ENCODE results near the gene NOL12. TPM values are rescaled to one million over a fixed set of nuclear protein-coding genes. Genes with fewer than 3 reads are reported as not detected.
A peak's percentile ranks its signal among the peaks of the same experiment; 100 is the strongest.
"Not testable (repeated sequence)": the region's sequence is repeated elsewhere in the genome, so short reads cannot be mapped to it uniquely, and the experiment has no call there.

NOL12 gene, protein sequence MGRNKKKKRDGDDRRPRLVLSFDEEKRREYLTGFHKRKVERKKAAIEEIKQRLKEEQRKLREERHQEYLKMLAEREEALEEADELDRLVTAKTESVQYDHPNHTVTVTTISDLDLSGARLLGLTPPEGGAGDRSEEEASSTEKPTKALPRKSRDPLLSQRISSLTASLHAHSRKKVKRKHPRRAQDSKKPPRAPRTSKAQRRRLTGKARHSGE
- 45.1 and 53.9 TPM in 2 replicates for total RNA-seq (2014; rRNA removed)
- polyA plus RNA-seq (2012): 24.6 TPM

DNA sequence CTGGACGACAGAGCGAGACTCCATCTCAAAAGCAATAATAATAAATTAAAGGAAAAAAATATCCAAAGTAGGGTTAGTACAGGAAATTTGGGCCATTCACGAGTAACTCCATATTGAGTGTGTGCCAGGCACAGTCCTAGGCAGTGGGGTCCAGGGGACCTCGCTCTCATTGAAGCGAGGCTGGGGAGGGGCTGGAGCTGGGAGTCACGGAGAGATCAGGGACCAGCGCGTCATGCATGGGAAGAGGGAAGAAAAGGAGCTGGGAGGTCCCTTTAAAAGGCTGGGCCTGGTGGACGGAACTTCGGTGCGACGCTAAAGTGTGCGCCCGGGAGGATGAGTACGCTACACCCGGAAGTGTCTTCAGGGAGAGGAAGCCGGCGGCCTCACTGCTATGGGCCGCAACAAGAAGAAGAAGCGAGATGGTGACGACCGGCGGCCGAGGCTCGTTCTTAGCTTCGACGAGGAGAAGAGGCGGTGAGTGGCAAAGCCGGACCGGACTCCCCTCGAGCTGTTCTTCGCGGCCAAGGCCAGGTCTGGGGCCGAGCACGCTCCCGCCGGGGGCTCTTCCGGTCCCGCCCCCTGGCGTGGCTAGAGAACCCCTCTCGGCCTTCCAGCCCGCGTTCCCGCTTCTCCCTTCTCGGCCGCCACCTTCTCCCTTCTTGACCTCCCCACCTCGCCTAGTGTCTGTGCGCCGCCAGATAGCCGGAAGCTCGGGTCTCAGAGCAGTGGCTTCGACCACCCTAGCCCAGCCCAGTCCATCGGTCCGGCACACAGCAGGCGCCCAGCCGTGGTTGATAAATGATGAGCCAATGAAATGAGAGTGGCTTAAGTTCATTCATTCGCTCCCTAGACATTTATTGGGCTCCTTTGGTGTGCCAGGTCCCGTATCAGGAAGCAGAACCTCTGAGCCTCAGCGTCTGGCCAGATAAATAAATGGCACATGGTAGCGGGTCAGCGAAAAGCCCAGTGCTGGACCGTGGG, at the start of gene NOL12:
TSS of gene NOL12 (plus strand) at position 342 of the 981 bp plus-strand sequence. CDS start at position 392, 50 bp downstream.
- peak; percentile 82 for DNase-seq (ENCODE audit: low read depth)

DNA sequence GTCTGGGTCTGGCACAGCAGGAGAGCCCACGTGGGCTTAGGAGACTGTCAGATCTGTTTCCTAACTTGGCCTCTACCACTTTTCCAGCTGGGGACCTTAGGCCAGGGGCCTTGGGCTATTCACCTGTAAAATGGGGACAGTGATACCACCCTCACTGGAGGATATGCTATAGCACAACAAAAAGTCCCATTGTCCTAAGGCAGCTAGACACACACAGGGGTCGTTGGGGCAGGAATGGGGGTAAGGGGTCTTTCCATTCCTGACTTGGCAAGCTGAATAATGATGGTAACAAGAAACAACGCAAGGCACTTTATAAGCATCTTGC, 49.2 kb upstream of the NOL12 start:
- no peak for DNase-seq (ENCODE audit: low read depth)

DNA sequence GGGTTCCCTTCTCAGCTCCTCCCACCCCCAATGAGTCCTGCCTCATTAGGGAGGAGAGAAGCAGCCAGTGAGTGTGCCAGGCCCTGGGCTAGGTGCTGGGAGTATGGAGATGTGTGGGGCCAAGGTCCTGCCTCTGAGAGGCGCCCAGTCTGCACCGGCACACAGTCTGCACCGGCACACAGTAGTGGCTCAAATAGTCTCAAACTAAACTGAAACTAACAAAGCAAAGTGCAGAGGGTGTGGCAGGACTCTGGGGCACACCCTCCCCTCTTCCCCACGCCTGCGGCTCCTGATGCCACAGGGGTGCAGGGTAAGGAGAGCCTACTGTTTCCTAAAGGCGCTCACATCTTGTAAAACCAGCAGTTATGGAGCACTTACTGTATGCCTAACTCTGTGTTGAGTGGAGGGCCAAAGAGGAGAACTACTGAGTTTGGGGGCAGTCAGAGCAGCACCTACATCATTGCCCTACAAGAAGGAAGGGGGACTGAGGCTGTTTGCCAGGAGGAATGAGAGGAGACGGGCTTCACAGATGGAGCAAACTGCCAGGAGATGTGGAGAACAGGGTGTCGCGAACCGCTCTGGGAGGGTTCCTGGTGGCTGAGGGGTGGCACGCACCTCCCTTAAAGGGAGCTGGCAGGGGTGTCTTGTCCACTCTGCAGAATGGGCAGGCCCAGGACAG, 47.6 kb upstream of the NOL12 start:
- no peak for DNase-seq (ENCODE audit: low read depth)

DNA sequence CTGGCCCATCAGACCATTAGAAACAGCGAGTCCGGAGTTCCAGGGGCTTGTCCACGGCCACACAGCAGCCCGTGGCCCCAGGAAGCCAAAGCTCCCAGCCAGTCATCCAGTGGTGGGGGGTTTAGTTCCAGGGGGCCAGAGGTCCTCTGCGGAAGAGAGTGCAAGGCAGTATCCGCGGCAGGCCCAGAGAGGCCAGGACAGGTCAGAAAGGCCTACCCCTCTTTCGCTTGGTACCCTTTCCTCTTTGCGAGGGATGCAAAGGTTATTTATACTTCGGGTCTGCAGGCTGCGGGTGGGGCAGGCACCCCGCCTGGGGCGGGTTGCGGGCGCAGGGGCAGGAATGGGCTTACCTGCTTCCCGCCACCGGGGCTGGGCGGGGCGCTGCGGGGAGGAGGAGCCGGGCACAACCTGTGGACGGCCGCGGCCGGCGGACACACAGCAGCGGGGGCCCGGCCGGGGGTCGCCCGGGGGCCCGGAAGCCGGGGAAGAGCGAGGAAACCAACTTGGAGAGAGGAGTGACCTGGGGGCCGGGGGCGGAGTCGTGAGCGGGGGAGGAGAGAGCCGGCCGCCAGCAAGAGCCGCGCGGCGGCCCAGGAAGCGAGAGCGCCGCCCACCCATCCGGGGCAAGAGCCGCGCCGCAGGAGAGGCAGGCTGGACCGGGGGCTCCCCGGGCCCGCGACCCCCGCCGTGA, 46.9 kb upstream of the NOL12 start, which contains the start of gene SH3BP1:
TSS of gene SH3BP1 (plus strand) at position 600 of the 691 bp plus-strand sequence. CDS start 119 bp downstream, outside the sequence.
- no peak for DNase-seq (ENCODE audit: low read depth)

DNA sequence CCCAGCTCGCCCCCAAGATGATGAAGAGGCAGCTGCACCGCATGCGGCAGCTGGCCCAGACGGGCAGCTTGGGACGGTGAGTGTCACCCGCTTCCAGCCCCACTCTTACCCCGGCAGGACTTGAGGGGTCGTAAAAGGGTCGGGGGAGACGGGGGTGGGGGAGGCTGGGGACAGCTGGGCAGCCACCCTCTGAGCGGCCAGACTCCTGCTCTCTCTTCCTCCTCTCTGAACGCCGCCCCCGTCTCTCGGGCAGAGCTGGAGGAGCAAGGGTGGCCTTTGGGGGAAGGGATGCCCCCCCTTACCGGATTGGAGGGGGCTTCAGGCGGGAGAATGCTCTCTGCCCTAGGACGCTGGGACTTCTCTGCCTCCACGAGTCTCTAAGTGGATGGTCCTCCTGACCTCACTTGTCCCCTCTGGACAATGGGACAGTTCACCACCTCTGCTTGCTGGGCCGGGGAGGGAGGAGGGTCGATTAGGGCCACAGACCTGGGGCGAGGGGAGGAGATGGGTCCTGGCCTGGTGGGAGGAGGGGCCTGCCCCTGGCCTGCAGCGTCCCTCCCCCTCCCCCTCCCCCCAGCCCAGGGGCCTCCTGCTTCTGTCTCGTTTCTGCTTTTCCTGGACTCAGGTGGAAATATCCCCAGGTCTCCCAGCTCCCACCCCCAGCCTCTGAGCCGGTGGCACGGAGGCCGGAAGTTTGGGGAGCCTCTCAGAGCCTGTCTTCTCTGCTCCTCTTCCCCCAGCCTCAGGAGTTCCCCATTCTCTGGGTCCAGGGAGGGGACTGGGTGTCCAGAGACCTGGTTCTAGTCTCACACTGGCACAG, 46.2 kb upstream of the NOL12 start:
- no peak for DNase-seq (ENCODE audit: low read depth)

DNA sequence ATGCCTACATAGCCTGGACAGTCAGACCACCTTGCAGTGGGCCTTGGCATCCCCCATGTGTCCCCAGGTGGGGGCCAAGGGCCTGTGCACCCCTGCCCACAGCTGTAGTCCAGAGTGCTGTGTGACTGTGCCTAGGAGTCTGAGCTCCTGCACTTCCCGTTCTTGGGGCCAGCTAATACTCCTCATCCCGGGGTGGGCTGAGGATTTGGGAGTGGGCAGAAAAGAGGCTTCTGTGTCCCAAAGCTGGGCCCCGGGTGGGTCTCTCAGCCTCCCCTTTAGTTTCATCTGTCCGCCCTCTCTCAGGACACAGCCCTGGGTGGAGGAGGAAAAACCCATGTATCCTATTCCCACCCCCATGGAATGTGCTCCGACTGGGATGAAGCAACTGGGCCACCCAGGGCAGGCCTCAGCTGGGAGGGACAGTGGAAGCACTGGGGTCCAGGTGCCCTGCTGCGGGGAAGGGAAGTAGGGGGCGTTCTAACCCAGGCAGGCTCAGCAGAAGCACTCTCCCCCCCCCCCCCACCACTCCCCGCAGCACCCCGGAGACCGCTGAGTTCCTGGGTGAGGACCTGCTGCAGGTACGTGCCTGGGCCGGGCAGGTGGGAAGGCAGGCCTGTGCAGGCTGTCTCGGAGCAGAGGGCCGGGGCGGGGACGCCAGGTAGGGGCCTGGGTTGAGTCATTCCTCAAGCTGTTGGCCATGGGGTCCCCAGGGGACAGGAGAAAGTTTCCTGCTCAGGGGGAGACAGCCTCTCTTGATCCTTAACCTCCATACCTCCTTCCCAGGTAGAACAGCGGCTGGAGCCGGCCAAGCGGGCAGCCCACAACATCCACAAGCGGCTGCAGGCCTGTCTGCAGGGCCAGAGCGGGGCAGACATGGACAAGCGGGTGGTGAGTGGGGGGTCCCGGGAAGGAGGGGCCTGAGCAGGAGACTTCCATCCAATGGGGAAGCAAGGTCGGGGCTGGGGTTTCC, 45.3 kb upstream of the NOL12 start:
- DNase-seq (ENCODE audit: low read depth): no peak

DNA sequence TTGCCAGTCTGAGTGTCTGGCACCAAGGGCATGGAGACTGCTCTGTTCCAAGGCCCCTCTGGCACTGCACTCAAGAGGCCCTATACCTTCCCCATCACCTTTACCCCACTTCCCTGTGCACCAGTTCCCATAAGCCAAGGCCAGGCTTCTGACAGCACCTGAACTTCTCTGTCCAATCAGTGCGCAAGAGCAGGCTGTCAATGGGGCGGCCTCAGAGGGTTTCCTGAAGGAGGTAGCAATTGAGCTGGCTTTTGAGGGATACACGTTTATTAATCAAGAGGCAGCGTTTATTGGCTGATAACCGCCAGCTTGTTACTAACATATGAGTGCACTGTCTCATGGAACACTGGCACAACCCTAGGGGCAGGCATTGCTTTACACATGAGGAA, 44.6 kb upstream of the NOL12 start:
- DNase-seq (ENCODE audit: low read depth): no peak

DNA sequence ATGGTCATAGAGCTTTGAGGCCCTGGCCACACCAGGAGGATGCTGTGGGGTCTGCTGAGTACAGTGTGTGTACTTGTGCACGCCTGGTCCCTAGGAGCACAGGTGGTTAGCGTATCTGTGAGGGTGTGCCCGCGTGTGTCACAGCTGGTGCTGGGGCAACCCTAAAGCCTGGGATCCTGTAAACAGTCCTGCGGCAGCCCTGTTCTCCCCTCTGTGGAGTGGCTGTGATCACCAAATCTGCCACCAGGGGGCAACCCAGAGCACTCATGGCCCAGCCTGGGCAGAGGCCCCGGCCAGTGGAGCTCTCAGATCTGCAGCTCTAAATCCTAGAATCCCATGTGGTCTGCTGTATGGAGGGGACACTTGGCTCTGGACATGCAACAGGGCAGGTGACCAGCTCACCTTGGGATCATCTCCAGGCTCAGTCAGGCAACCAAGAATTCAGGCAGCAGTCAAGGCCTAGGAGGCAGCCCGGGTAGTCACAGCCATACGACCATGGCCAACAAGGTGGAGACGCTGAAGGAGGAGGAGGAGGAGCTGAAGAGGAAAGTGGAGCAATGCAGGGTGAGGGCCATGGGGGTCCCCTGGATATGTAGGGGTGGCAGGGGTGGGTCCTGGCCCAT, 42.8 kb upstream of the NOL12 start:
- DNase-seq (ENCODE audit: low read depth): peak; percentile 67

DNA sequence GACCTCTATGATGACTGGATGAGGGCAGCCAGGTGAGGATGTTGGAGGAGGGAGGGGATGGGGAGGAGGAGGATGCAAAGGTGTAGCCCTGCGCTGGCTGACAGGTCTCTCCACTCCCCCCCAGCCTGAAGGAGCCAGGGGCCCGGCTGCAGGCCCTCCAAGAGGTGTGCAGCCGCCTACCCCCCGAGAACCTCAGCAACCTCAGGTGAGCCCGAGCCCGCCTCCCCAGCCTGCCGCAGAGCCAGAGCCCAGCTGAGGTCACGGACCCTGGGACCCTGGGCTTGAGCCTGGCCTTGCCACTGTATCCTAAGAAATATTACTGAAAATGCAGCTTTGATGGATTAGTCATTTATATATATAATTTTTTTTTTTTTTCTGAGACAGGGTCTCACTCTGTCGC, 38.8 kb upstream of the NOL12 start:
- DNase-seq (ENCODE audit: low read depth): no peak

DNA sequence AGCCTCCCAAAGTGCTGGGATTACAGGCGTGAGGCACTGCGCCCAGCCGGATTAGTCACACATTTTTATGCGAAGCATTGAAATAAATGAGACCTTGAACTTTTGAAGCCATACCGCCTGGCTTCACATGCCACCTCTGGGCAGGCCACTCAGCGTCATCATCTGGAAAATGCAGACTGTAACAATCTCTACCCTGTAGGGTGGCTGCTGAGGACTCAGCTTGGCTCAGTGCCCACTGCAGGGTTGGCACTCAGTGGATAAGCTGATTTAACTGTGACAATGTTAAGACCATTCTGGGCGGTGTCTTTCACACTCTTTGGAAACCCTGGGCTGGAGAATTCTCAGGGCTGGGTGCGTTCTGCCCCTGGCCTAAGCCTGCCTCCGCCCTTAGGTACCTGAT, 38.2 kb upstream of the NOL12 start:
- no peak for DNase-seq (ENCODE audit: low read depth)

DNA sequence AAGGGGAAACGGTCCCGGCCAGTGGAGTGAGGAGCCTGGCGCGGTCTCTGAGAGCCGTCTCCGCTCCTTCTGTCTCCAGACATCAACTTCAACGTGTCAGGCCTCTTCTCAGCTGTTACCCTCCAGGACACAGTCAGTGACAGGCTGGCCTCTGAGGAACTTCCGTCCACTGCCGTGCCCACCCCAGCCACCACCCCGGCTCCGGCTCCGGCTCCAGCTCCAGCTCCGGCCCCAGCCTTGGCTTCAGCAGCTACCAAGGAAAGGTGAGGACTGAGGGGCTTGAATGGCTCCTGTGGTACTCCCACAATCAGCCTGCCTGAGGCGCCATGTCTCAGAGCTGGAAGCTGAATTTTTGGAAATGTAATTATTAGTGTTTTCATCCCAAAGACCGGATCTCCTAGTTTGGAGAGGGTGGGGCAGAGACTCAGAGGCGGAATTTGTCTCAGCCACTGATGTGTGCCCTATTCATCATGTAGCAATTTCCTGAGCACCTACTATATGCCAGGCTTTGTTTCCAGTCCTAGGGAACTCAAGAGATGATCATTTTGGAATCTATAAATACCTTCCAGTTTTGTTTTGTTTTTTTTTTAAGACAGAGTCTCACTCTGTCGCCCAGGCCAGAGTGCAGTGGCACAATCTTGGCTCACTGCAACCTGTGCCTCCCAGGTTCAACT, 35.5 kb upstream of the NOL12 start:
- DNase-seq (ENCODE audit: low read depth): no peak

DNA sequence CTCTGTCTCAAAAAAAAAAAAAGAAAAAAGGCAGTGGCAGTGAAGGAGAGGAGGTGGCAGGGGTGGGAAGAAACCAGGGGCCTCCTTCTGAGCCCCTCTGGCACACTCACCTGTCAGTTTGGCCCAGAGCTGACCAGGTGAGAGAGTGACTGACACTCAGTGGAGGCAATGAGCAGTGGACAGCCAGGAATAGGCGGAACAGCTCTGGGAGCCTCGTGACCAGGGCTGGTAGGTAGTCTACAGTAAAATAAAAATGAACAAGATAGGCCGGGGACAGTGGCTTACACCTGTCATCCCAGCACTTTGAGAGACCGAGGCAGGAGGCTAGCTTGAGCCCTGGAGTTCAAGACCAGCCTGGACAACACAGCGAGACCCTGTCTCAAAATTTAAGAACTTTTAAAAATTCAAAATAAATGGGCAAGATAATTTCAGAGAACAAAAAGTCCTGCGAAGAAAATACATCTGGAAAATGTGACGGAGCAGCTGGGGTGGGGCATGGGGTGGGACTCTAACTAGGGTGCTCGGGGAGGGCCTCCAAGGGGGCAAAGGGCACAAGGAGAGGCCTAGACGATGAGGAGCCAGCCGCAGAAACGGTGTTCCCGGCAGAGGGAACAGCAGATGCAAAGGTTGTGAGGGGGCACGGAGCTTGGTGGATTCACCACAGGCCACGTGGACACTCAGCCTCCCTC, 31.4 kb upstream of the NOL12 start:
- DNase-seq (ENCODE audit: low read depth): no peak

DNA sequence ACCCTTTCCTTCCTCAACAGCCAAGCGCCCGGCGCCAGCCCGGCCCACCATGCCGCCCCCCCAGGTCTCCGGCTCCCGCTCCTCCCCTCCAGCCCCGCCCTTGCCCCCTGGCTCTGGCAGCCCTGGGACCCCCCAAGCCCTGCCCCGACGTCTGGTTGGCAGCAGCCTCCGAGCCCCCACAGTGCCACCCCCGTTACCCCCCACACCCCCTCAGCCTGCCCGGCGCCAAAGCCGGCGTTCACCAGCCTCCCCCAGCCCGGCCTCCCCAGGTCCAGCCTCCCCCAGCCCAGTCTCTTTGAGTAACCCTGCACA, 30.9 kb upstream of the NOL12 start:
- DNase-seq (ENCODE audit: low read depth): no peak

DNA sequence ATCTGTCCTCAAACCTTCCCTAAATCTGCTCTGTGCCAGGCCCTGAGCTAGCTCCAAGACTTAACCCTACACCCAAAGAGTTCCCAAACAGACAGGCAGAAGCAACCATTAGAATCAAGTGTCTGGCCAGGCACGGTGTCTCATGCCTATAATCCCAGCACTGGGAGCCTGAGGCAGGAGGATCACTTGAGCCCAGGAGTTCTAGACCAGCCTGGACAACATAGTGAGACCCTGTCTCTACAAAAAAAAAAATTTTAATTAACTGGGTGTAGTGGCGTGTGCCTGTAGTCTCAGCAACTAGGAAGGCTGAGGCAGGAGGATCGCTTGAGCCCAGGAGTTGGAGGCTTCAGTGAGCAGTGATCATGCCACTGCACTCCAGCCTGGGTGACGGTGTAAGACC, 29.6 kb upstream of the NOL12 start:
- not testable (repeated sequence) for DNase-seq (ENCODE audit: low read depth)

DNA sequence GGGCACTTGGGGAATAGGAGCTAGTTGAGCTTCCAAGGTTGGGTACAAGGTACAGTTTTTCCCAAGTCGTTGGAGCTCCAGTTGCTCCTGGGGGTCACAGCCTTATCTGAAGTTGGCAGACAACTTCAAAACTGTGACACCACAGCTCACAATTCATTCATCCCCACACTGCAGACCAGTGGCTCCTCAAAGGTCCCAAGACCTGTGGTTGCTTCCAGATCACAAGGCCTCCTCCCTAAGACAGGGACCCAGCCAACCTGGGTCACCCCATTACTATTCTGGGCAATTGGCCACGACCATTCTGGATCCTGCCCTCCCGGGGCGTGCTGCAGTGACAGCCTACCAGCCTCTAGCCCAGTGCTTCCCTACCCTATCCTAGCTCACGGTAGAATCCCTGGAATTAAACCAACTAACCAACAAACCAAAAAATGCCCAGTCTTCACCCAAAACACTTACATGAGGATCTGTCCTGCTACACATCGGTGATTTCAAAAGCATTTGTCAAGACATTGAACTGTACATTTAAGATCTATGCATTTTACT, 28.5 kb upstream of the NOL12 start:
- DNase-seq (ENCODE audit: low read depth): no peak

DNA sequence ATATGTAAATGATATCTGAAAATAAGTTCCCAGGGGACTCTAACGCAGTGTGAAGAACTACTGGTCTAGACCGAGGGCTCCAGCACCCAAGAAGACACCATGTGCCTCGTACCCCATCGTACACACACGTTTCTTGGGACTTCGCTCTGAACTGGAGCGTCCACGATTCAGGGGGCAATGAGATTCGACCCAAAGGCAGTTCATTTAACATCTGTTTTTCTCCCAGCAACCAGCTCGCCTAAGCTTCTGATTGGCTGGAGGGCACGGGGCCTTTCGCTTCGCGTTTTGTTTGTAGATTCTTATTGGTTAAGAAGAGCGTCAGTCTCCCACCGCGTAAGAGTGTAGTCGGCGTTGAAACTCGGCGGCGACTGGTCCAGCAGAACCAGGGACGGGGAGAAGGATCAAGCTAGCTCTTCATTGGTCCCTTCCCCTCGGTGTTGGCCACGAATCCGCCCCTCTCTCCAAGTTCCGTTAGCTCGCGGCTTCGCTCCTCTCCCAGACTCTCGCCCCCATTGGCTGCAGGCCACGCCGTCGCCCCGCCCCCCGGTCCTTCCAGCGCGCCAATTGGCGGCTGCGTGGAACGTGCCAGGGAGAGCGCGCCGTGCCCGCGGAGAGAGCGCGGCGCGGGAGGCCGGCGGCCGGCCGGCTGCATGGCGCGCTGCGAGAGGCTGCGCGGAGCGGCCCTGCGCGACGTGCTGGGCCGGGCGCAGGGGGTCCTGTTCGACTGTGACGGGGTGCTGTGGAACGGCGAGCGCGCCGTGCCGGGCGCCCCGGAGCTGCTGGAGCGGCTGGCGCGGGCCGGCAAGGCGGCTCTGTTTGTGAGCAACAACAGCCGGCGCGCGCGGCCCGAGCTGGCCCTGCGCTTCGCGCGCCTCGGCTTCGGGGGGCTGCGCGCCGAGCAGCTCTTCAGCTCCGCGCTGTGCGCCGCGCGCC, 27.7 kb upstream of the NOL12 start, which contains the start of gene PDXP:
TSS of gene PDXP (plus strand) at position 591 of the 933 bp plus-strand sequence. CDS start at position 651, 60 bp downstream.
- peak; percentile 100 for DNase-seq (ENCODE audit: low read depth)
